ENCODE data around the gene KRTAP9-2. TPM values are rescaled to one million over a fixed set of nuclear protein-coding genes. Genes with fewer than 3 reads are reported as not detected.

Gene KRTAP9-2
- polyA plus RNA-seq, 3 donors: not detected

Other genes with a start within 250 kb of the KRTAP9-2 start
- gene KRT40, start 242.3 kb upstream of the KRTAP9-2 start, polyA plus RNA-seq (ENCODE audit: insufficient read length in 3 of 3): not detected
- not detected for gene KRTAP3-3, start 232.5 kb upstream of the KRTAP9-2 start, polyA plus RNA-seq (ENCODE audit: insufficient read length in 3 of 3)
- not detected for gene KRTAP3-2, start 226.7 kb upstream of the KRTAP9-2 start, polyA plus RNA-seq (ENCODE audit: insufficient read length in 3 of 3)
- not detected for gene KRTAP3-1, start 217.5 kb upstream of the KRTAP9-2 start, polyA plus RNA-seq (ENCODE audit: insufficient read length in 3 of 3)
- not detected for gene KRTAP1-5, start 199.4 kb upstream of the KRTAP9-2 start, polyA plus RNA-seq (ENCODE audit: insufficient read length in 3 of 3)
- not detected for gene KRTAP1-4, start 196.5 kb upstream of the KRTAP9-2 start, polyA plus RNA-seq (ENCODE audit: insufficient read length in 3 of 3)
- gene KRTAP1-3, start 191.8 kb upstream of the KRTAP9-2 start, polyA plus RNA-seq (ENCODE audit: insufficient read length in 3 of 3): not detected
- gene KRTAP1-1, start 185.2 kb upstream of the KRTAP9-2 start, polyA plus RNA-seq (ENCODE audit: insufficient read length in 3 of 3): not detected
- gene KRTAP2-1, start 179.3 kb upstream of the KRTAP9-2 start, polyA plus RNA-seq (ENCODE audit: insufficient read length in 3 of 3): not detected
- gene KRTAP2-2, start 171.4 kb upstream of the KRTAP9-2 start, polyA plus RNA-seq (ENCODE audit: insufficient read length in 3 of 3): not detected
- gene KRTAP2-3, start 166.5 kb upstream of the KRTAP9-2 start, polyA plus RNA-seq (ENCODE audit: insufficient read length in 3 of 3): not detected
- gene KRTAP2-4, start 160.8 kb upstream of the KRTAP9-2 start, polyA plus RNA-seq (ENCODE audit: insufficient read length in 3 of 3): not detected
- gene KRTAP4-7, start 142.5 kb upstream of the KRTAP9-2 start, polyA plus RNA-seq (ENCODE audit: insufficient read length in 3 of 3): not detected
- not detected for gene KRTAP4-8, start 128.5 kb upstream of the KRTAP9-2 start, polyA plus RNA-seq (ENCODE audit: insufficient read length in 3 of 3)
- not detected for gene KRTAP4-16, start 124.4 kb upstream of the KRTAP9-2 start, polyA plus RNA-seq (ENCODE audit: insufficient read length in 3 of 3)
- gene KRTAP4-9, start 121.3 kb upstream of the KRTAP9-2 start, polyA plus RNA-seq (ENCODE audit: insufficient read length in 3 of 3): not detected
- gene KRTAP4-11, start 108.3 kb upstream of the KRTAP9-2 start, polyA plus RNA-seq (ENCODE audit: insufficient read length in 3 of 3): not detected
- not detected for gene KRTAP4-12, start 102.5 kb upstream of the KRTAP9-2 start, polyA plus RNA-seq (ENCODE audit: insufficient read length in 3 of 3)
- not detected for gene KRTAP4-6, start 86.1 kb upstream of the KRTAP9-2 start, polyA plus RNA-seq (ENCODE audit: insufficient read length in 3 of 3)
- not detected for gene KRTAP4-5, start 76.8 kb upstream of the KRTAP9-2 start, polyA plus RNA-seq (ENCODE audit: insufficient read length in 3 of 3)
- gene KRTAP4-4, start 65.9 kb upstream of the KRTAP9-2 start, polyA plus RNA-seq (ENCODE audit: insufficient read length in 3 of 3): not detected
- not detected for gene KRTAP4-3, start 58.4 kb upstream of the KRTAP9-2 start, polyA plus RNA-seq (ENCODE audit: insufficient read length in 3 of 3)
- not detected for gene KRTAP4-2, start 48.4 kb upstream of the KRTAP9-2 start, polyA plus RNA-seq (ENCODE audit: insufficient read length in 3 of 3)
- not detected for gene KRTAP4-1, start 41.7 kb upstream of the KRTAP9-2 start, polyA plus RNA-seq (ENCODE audit: insufficient read length in 3 of 3)
- not detected for gene KRTAP9-1, start 36.8 kb upstream of the KRTAP9-2 start, polyA plus RNA-seq (ENCODE audit: insufficient read length in 3 of 3)
- gene KRTAP9-3, start 5.8 kb downstream of the KRTAP9-2 start, polyA plus RNA-seq (ENCODE audit: insufficient read length in 3 of 3): not detected
- gene KRTAP9-8, start 11.4 kb downstream of the KRTAP9-2 start, polyA plus RNA-seq (ENCODE audit: insufficient read length in 3 of 3): not detected
- gene KRTAP9-4, start 23.0 kb downstream of the KRTAP9-2 start, polyA plus RNA-seq (ENCODE audit: insufficient read length in 3 of 3): not detected
- not detected for gene KRTAP9-9, start 28.7 kb downstream of the KRTAP9-2 start, polyA plus RNA-seq (ENCODE audit: insufficient read length in 3 of 3)
- under 1 TPM; 0.10 to 0.14 (median 0.11) TPM for gene KRTAP9-6, start 38.7 kb downstream of the KRTAP9-2 start, polyA plus RNA-seq (ENCODE audit: insufficient read length in 3 of 3)
- gene KRTAP9-7, start 49.0 kb downstream of the KRTAP9-2 start, polyA plus RNA-seq (ENCODE audit: insufficient read length in 3 of 3): not detected
- gene KRTAP29-1, start 76.2 kb downstream of the KRTAP9-2 start, polyA plus RNA-seq (ENCODE audit: insufficient read length in 3 of 3): not detected
- not detected for gene KRTAP16-1, start 82.7 kb downstream of the KRTAP9-2 start, polyA plus RNA-seq (ENCODE audit: insufficient read length in 3 of 3)
- gene KRTAP17-1, start 89.1 kb downstream of the KRTAP9-2 start, polyA plus RNA-seq (ENCODE audit: insufficient read length in 3 of 3): not detected
- not detected for gene KRT33A, start 124.2 kb downstream of the KRTAP9-2 start, polyA plus RNA-seq (ENCODE audit: insufficient read length in 3 of 3)
- not detected for gene KRT33B, start 143.2 kb downstream of the KRTAP9-2 start, polyA plus RNA-seq (ENCODE audit: insufficient read length in 3 of 3)
- not detected for gene KRT34, start 155.7 kb downstream of the KRTAP9-2 start, polyA plus RNA-seq (ENCODE audit: insufficient read length in 3 of 3)
- gene KRT31, start 171.0 kb downstream of the KRTAP9-2 start, polyA plus RNA-seq (ENCODE audit: insufficient read length in 3 of 3): not detected
- gene KRT37, start 197.9 kb downstream of the KRTAP9-2 start, polyA plus RNA-seq (ENCODE audit: insufficient read length in 3 of 3): not detected
- gene KRT38, start 214.3 kb downstream of the KRTAP9-2 start, polyA plus RNA-seq (ENCODE audit: insufficient read length in 3 of 3): not detected
- gene KRT32, start 240.7 kb downstream of the KRTAP9-2 start, polyA plus RNA-seq (ENCODE audit: insufficient read length in 3 of 3): not detected

Data from right renal cortex interstitium (tissue), 3 donors.